HG03520 (cell line): ENCODE data around the gene SLC1A2.

ENCODE experiments used
- ATAC-seq: cut with Tn5 transposase; IDR thresholded peaks from one replicate; pipeline ENCODE4 v1.9.1; 2021; ENCODE audit warnings: mild to moderate bottlenecking, moderate library complexity; ENCODE audit not compliant: unreplicated experiment

SLC1A2 gene

DNA sequence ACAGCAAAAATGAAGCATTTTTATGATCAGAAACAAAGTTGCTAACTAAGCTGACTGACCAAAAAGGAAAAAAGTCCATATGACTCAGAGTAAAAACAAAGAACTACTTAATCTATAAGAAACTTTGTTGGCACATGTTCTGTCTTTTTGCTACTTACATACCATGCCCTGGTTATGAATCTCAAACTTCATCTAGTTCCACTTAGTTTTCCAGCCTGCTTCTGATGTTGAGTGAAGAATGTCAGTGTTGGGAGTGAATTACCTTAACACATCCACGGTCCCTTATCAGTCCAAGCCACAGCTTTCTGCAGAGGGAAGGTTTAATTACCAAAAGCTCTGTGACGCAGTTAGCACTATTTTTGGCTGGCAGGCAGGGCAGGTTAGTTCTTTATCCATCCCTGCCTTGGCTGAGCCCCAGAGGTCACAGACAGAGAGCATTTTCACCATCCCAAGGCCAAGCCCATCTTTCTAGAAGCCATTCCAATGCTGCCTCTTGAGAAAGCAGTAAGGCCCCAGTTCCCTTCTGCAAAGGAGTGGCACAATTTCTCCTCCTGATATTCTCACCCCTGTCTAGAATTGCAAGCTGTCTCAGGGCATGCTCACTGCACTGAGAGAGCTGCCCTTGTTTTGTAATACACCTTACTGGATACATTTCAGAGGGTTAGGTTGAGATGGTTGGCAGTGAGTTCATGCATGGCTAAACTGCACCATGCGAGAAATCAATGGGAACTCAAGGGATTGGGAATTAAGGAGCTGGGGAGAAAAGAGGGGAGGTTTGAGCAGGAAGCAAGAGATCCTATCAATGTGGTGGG lies 67.1 kb downstream of the SLC1A2 start:
- no peak for ATAC-seq

DNA sequence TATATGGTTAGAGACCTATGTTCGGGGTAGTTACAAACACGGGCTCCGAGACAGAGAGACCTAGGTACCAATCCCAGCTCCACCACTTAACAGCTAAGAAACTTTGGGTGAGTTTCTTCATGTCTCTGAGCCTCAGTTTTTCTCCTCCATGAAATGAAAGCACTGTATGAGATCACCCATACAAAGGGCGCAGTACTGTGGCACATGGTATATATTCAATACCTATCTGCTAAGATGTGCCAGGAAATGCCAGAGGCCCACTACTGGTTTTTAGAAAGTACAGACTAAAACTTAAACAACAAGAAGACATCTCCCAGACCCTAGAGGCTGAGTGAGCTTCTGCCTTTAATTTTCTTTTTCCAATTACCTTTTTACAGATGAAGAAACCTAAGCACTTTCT lies 69.5 kb downstream of the SLC1A2 start:
- no peak for ATAC-seq

DNA sequence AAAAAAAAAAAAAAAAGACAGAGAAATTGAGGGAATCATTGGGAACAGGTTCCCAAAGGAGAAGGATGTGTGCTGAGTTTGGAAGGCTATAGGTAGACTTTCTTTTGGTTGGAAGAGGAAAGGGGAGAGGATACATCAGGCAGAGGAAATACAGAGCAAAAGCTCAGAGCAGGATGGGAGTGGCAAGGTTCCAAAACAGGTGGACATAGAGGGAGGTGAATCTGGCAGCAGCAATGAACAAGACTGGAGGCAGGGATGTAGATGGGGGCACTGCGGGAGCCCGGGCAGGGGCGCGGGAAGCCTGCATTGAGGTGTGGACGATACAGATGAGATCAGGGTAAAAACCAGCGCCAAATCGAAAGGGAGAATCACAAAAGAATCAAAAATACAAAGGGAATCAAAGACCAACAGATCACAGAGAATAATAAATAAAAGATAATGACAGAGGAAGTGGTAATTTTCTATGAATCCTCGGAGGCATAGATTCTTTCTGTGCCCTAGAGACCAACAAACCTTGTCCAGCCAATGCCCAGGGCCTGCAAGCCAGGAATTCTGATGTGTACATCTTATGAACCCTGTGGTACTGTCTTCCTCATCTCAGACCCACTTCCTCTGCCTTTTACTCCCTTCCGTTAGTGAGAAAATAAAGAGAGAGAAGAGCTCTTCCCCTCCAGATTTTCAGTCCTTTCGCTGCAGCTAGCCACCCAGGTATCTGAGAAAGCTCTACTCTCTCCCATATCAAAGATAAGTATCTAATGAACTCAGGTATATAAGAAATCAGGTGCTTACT lies 70.3 kb downstream of the SLC1A2 start:
- no peak for ATAC-seq

DNA sequence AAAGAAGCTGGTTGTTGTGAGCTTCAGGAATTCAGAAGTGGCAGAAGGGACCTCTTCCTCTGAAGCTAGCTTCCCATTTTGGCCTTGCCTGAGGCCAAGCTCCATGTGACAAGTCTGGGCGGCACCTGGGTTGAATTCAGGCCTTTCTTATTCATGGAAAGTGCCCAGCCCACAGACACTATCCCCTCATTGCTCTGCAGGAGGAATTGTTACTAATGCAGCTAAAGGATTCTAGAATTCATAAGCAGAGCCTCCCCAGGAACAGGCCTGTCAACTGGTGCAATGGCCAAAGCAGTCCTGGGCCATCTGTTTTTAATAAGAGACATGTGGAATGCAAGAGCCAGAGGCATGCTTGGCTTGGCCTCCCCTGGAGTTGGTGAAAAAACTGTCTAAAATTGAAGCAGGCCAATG lies 71.4 kb downstream of the SLC1A2 start:
- ATAC-seq = no peak

DNA sequence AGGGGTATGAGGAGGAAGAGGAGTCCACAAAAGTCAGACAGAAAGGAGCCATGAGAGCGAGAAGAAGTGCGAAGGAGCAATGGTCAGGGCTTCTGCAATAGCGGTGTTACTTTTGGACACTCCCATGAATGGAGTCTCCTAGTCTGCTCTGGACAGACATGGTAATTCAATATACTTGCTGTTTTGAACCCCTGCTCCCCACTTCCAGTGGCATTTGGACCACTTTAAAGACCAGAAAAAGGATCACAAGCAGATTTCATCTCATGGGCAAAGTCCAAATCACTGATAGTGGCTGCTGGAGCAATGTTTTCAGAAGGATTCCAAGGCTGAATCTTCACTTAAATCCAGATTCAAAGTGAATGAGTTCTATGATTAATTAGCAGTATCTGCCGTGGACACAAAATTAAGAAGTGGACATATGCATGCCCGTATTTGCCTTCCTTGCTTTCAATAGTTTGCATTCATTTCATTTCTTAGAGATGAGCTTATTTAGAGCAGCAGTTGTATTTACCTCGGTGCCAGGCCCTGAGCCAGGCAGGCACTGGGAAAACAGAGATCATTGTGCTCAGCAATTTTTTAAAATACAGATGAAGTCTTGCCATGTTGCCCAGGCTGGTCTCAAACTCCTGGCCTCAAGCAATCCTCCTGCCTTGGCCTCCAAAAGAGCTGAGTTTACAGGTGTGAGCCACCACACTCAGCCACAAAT lies 72.0 kb downstream of the SLC1A2 start:
- no peak for ATAC-seq

DNA sequence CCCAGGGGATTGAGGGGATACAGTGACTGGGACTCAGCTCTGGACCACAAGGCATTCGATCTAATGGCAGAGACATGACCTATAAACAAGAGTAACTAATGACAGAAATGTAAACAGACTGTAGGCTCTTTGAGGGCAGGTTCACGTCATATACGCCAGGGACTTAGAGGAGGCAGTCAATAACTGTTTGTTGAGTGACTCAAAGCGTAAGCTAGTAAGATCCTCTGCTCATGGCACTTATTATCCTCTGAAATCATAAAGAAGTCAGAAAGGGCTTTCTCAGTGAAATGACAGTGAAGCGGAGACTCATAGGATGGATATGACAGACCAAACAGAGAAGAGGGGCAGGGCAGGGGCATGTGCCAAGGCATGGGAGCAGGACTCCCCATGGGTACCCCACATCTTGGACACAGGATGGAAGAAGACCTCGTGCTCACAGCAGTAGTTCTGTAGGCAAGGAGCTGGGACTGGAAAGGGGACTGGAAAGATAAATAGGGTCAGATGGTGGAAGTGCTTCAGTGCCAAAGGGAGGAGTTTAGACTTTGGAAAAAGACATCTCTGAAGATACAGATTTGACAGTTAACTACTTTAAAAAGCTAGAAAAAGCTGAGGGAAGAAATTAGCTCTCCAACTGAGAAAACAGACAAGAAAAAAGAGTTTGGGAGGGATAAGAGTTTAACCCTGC lies 72.7 kb downstream of the SLC1A2 start:
- ATAC-seq = no peak

DNA sequence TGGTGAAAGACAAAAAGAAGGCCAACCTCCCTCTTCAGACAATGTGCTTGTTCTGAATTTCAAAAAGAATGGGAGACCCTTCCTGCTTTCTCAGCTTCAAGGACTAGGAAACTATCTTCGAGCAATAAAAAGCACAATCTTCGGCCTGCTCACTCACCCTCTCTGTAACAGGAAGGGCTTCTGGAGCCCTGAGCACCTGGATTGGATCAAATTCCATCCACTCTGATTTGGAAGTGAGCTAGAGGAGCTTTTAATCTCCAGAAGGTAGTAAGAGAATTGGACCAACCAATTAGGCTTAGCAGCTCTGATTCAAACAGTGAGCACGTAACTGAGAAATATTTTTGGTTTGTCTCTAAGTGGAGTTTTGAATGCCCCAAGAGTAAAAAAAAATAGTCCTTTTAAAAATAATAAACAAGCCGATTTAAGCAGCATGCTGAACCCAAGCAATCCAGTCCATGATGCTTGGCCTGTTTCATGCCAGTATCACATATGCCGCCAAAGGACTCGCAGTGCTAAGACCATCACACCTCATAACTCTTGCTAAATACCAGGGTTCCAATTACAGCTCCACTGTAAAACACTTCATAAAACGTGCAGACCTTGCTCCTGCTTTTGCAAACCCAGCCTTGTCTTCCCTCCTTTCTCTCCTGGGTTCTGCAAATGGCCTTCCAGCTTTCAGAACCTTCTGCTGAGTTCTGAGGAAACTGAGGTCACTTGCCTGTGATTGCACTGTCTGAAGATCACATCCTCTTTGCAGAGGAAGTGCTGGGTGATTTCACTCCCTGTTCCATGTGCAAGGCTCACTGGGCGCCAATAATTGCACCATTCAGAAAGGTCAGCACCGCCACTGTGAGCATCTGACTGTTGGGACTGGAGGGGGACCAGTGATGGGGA lies 74.4 kb downstream of the SLC1A2 start:
- no peak for ATAC-seq

DNA sequence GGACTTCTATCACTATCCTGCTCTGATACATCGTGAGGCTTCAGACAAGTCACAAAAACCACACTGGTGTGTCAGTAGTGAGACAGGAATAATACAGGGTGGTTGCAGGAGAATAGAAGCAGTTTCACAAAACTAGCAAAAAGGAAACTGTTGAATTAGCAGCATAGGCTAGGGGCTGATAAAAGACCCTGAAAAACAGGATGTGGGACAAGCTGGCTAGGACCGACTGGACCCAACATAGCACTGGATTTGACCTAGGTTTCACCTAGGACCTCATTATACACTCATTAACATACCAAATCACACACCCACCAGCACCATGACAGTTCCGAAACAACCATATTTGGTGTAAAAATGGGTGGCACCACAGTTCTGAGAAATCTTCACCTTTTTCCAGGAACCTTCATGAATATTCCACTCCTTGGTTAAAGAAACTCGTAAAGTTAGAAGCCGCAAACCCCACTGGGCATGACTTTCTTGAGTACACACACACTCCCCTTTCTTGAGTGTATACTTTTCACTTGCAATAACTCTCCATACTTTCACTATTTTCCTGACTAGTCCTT lies 76.2 kb downstream of the SLC1A2 start:
- ATAC-seq = peak; percentile 71

DNA sequence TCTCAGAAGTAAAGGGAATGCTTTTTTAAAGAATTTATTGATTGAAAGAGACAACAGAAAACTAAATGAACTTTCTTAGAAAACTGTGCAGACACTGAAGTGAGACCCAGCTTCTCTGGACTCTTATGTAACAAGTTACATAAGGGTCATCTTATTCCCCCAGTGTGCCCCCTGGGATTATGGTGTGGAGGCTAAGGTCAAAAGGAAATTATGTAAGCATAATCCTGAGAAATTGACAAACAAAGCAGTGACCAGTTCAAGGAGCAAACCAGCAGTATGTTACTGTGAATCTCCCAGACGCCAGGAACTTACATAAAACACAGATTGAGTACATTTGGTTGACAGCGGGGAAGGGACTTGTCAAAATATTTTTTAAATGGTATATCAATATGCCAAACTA lies 78.6 kb downstream of the SLC1A2 start:
- no peak for ATAC-seq

DNA sequence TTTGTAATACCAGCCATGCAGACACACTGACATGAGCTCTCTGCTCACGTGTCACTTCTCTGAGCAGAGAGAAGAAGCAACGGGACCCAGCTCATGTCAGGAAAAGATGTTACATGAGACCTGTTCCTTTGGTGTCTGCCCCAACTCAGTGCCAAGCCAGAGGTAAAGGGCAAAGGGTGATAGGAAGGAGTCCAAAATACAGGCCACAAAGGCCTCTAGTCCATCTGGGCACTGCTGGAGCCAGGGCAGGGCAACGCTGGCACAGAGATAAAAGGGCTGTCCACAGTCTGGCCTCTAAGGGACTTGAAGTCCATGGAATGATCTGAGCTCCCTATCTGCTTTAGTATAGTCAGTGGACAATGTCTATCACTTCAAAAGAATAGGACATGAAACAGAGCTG lies 79.3 kb downstream of the SLC1A2 start:
- no peak for ATAC-seq

DNA sequence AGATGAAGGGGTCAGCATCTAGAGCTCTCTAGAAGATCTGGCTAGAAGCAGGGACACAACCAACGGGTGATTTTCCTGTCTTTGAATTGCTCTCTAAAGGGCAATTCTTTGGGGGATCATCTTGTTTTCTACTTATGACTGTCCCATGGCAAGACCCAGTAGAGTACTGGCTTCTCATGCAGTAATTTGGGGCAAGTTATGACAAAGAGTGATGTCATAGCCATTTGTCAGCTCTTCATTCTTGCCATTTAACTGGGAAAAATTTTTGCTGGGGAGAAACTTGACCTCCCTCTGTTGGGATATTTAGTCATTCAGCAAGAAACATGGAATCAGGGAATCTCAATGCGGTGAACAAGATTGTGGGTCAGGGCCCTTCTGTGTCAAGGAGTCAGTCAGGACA lies 80.4 kb downstream of the SLC1A2 start:
- no peak for ATAC-seq

DNA sequence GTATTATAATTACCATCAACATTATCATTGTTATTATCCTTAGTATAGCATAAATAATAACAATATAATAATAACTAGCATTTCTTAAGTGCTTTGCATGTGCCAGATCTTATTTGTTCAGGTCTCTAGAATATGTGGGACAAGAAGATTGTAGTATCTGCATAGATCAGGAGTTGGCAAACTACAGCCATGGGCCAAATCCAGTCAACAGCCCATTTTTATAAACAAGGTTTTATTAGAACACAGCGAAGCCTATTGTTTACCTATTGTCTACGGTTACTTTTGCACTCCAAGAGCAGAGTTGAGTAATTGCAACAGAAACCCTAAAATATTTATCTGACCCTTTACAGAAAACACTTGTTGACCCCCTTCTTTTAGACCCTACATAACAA lies 81.4 kb downstream of the SLC1A2 start:
- ATAC-seq = no peak

DNA sequence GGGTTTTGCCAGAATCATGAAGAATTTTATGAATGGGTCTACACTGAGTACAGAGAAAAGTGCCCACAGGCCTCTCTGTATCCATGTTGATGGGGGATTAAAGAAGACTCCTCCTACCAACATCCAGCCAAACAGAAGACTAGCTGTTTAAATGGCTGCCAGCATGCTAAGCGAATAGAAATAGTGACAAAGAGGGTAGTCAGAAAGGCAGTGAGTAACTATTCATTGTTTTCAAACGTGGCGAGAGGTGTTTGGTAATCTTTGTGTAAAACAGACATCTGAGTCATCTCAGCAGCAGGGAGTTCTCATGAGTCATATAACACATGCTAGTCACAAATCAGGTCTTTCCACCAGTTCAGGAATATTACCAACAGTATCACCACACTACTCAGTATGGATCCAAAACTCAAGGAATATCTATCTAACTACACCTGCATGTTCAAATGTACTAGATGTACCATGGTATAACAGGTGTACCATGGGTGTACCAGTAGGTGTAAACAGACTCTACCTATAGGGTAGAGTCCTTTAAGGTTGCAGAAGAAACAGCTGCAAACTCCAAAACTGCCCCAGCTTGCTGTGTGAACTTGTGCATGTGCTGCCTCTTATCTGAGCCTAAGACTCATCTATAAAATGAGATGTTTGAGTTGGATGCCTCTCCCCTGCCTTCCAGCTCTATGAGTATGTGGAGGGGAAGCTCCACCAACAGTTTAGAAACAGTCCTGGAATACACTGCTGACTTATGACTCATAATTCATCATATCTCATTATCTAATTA lies 82.0 kb downstream of the SLC1A2 start:
- no peak for ATAC-seq

DNA sequence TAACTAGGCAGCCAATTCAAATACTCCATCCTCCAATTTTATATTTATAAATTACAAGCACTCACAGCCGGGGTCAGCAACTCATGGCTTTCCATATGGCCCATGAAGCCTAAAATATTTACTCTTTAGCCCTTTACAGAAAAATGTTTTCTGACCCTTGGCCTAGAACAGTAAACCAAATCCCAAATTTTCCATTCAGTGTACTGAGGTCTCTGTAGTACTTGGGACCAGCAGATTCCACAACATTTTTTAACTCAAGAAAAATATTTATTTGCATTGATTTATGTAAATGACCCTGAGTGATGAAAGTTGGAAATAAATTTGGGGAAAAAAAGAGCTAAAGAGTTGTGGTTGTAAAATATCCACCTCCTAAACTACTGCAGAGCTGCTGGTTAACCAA lies 82.6 kb downstream of the SLC1A2 start:
- no peak for ATAC-seq

DNA sequence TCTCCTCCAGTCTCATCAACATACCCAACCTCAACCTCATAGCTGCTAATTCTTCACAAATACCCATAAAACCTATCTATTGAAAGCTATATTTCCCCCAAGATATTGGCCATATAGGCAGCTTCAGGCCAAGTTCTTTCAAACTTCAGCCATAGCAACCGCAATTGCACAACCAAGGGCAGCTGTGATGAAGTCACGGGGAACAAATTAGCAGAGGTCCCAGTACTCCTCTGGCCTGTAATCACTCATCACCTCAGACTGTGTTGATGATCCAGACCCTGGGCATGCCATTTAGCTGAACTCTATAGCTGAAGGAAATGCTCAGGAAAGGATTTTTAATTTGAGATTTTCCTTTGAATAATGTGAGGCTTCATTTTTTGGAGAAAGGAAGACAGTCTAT lies 84.1 kb downstream of the SLC1A2 start:
- ATAC-seq = no peak

DNA sequence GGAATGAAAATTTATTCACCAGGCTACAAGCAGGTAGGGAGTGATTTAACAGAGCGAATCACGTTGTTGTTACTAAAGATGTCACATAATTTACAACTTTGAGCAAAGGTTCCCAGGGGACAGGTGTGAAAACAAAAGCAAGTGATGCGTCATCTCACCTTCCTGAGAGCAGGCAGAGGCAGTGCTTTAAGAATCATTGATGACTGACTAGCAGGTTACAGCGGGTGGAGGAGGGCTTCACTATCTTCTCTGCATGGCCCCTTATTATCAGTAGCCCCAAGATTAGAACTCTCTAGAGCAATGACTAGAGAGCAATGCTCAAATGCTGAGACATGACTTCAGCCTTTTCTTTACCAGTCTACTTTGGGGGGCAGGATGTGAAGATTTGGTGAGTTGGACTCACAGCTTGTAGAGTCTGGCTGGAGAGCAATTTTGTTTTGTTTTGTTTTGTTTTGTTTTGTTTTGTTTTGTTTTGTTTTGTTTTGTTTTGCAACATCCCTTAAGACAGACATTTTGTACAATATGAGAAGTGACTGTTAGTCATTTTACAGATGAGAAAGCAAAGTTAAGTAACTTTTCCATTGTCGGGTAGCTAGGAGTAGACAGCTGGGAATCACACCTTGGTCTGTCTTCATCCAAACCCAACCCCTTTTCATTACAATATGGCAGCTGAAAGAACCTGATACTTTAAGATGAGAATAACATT lies 84.8 kb downstream of the SLC1A2 start:
- peak; percentile 79 for ATAC-seq

DNA sequence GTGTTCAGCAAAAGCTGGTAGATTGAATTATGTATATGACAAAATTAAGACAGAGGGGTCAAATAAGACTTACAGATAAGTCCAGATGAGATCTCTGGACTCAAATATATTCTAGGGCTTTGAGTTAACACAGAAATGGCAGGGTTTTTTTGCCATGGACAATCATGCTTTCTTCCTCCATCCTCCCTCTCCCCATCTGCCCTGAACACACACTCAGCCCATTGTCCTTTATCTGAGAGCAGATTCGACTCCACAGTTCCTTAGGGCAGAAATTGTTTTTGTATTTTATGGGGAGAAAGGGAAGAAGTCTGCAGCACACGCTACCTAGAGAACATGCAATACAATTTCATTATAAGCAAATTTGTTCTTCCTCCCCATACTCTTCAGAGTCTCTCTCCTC lies 86.8 kb downstream of the SLC1A2 start:
- no peak for ATAC-seq

DNA sequence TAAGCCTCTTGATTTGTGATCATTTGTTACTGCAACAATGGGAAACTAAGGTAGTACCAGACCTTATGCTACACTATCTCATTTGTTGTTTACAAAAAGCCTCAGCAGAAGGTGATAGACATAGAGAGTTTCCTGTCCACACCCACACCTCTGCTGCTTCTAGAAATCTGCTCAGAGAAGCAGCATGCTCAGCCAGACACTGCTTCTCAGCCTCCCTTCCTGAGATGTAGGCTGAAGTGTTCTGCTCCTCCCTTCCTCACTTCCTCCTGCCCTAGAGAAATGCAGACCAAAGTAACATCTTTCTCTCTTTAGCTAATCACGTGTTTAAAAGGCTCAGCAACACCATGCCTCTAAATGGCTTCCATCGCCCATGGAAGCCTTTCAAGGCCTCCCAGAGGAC lies 88.4 kb downstream of the SLC1A2 start:
- no peak for ATAC-seq
